ENCODE data around the gene NBEA. TPM values are rescaled to one million over a fixed set of nuclear protein-coding genes. Genes with fewer than 3 reads are reported as not detected.

The NBEA gene
- total RNA-seq, 6 experiments from 2014 or later: 5.6 to 9.6 (median 6.9) TPM

GRCh38 chr13:35255241-35255640 is 313.2 kb downstream of the NBEA start:
- H3K27me3 Mint-ChIP-seq (ENCODE audit: insufficient read depth): peaks cover 2% of the 10 kb centered on the region; the same call in 1 of the 2 replicates

GRCh38 chr13:35256459-35257148 is 314.5 kb downstream of the NBEA start:
- Mint-ChIP-seq H3K27ac (no peak overlapping the region), H3K4me3 (no peak overlapping the region), H3K36me3 (ENCODE audit: low read depth) (no peaks in the 10 kb centered on the region), H3K4me1 (ENCODE audit: low read depth) (no peaks in the 10 kb centered on the region), H3K9me3 (no peaks in the 10 kb centered on the region), H3K27me3 (ENCODE audit: insufficient read depth) (peaks cover 2% of the 10 kb centered on the region; the same call in 1 of the 2 replicates)
- no peak for DNase-seq
- TF ChIP-seq CTCF (IDR thresholded peaks at IDR 0.05): no peak

More at GRCh38 chr13:35255241-35255640, 313.2 kb downstream of the NBEA start:
- Mint-ChIP-seq H3K4me3 (no peak overlapping the region), H3K36me3 (ENCODE audit: low read depth) (no peaks in the 10 kb centered on the region), H3K9me3 (no peaks in the 10 kb centered on the region), H3K4me1 (ENCODE audit: low read depth) (no peaks in the 10 kb centered on the region), H3K27ac (no peak overlapping the region)
- no peak for DNase-seq
- no peak for TF ChIP-seq CTCF (IDR thresholded peaks at IDR 0.05)

GRCh38 chr13:35260316-35260715 is 318.2 kb downstream of the NBEA start:
- DNase-seq: no peak
- H3K4me3 Mint-ChIP-seq: no peak overlapping the region
- H3K27ac Mint-ChIP-seq: no peak overlapping the region
- H3K9me3 Mint-ChIP-seq: peaks cover 4% of the 10 kb centered on the region; the same call in 1 of the 2 replicates
- H3K4me1 Mint-ChIP-seq (ENCODE audit: low read depth): no peaks in the 10 kb centered on the region
- H3K36me3 Mint-ChIP-seq (ENCODE audit: low read depth): no peaks in the 10 kb centered on the region
- H3K27me3 Mint-ChIP-seq (ENCODE audit: insufficient read depth): peaks cover 2% of the 10 kb centered on the region; the same call in 1 of the 2 replicates
- no peak for TF ChIP-seq CTCF (IDR thresholded peaks at IDR 0.05)

GRCh38 chr13:35266412-35266811 is 324.3 kb downstream of the NBEA start:
- no peaks in the 10 kb centered on the region for H3K27me3 Mint-ChIP-seq (ENCODE audit: insufficient read depth)
- H3K36me3 Mint-ChIP-seq (ENCODE audit: low read depth): no peaks in the 10 kb centered on the region
- no peaks in the 10 kb centered on the region for H3K4me1 Mint-ChIP-seq (ENCODE audit: low read depth)
- no peak overlapping the region for H3K27ac Mint-ChIP-seq
- TF ChIP-seq CTCF (IDR thresholded peaks at IDR 0.05): no peak
- DNase-seq: no peak
- H3K9me3 Mint-ChIP-seq: peaks cover 5% of the 10 kb centered on the region; the same call in 1 of the 2 replicates
- H3K4me3 Mint-ChIP-seq: no peak overlapping the region

GRCh38 chr13:35278917-35279316 is 336.8 kb downstream of the NBEA start:
- Mint-ChIP-seq H3K36me3 (ENCODE audit: low read depth) (no peaks in the 10 kb centered on the region), H3K9me3 (no peaks in the 10 kb centered on the region; the same call in 1 of the 2 replicates), H3K27me3 (ENCODE audit: insufficient read depth) (no peaks in the 10 kb centered on the region), H3K4me1 (ENCODE audit: low read depth) (no peaks in the 10 kb centered on the region), H3K4me3 (no peak overlapping the region), H3K27ac (no peak overlapping the region)
- no peak for TF ChIP-seq CTCF (IDR thresholded peaks at IDR 0.05)
- DNase-seq: no peak

Measured in HFFc6 (cell line).